Right hindlimb (tissue), 1 donor: ENCODE measurements around the gene DDX3X.
"Not testable (repeated sequence)": the region's sequence is repeated elsewhere in the genome, so short reads cannot be mapped to it uniquely, and the experiment has no call there.

Experiments used
- DNase-seq: peaks from one replicate; pipeline ENCODE4 v3.0.0-alpha.2; 2018

DDX3X gene

GRCh38 chrX:41332005-41332404 lies 2.0 kb upstream of the DDX3X start:
- DNase-seq, result no peak

GRCh38 chrX:41332408-41333002 lies 1.5 kb upstream of the DDX3X start:
- no peak for DNase-seq

- peak; percentile 90 for DNase-seq
Observed at GRCh38 chrX:41333003-41333743, 789 bp upstream of the DDX3X start.

- DNase-seq, result peak; percentile 89
Observed at GRCh38 chrX:41334363-41335197, 618 bp downstream of the DDX3X start.

GRCh38 chrX:41335198-41335957 lies 1.4 kb downstream of the DDX3X start:
- no peak for DNase-seq

GRCh38 chrX:41335958-41336331 lies 2.0 kb downstream of the DDX3X start:
- DNase-seq, result no peak

- no peak for DNase-seq
Observed at GRCh38 chrX:41336447-41336846, 2.5 kb downstream of the DDX3X start.

GRCh38 chrX:41337140-41337539 lies 3.2 kb downstream of the DDX3X start:
- no peak for DNase-seq

GRCh38 chrX:41338436-41338835 lies 4.5 kb downstream of the DDX3X start:
- DNase-seq, result no peak

- no peak for DNase-seq
Observed at GRCh38 chrX:41339148-41339547, 5.2 kb downstream of the DDX3X start.

- DNase-seq, result no peak
Observed at GRCh38 chrX:41344053-41344452, 10.1 kb downstream of the DDX3X start.

- no peak for DNase-seq
Observed at GRCh38 chrX:41347186-41347585, 13.2 kb downstream of the DDX3X start.

- no peak for DNase-seq
Observed at GRCh38 chrX:41348551-41348950, 14.6 kb downstream of the DDX3X start.

- DNase-seq, result no peak
Observed at GRCh38 chrX:41350150-41350975, 16.4 kb downstream of the DDX3X start.

GRCh38 chrX:41350976-41351569 lies 17.1 kb downstream of the DDX3X start:
- DNase-seq, result no peak

GRCh38 chrX:41351923-41352322 lies 18.0 kb downstream of the DDX3X start:
- DNase-seq, result no peak

GRCh38 chrX:41352329-41352838 lies 18.4 kb downstream of the DDX3X start:
- no peak for DNase-seq

GRCh38 chrX:41353985-41354384 lies 20.0 kb downstream of the DDX3X start:
- no peak for DNase-seq

- no peak for DNase-seq
Observed at GRCh38 chrX:41369152-41369551, 35.2 kb downstream of the DDX3X start.

GRCh38 chrX:41371575-41371974 lies 37.6 kb downstream of the DDX3X start:
- not testable (repeated sequence) for DNase-seq

GRCh38 chrX:41373989-41374606 lies 40.1 kb downstream of the DDX3X start:
- no peak for DNase-seq
